Tibial nerve (tissue), 3 donors: ENCODE measurements around the gene MCEMP1.

ENCODE experiments used
- POLR2A ChIP-seq, 2 donors: fragments of 450-650 bp; IDR thresholded peaks; one replicate each; pipeline ENCODE4 v1.6.1; 2017; ENCODE audit warnings: antibody characterized with exemption in 2 of 2, mild to moderate bottlenecking in 2 of 2, moderate library complexity in 2 of 2
- TF ChIP-seq, protein P1 (sequence below), 5 experiments: fragments of 200-600 bp in 3 of 5; fragments of 450-650 bp in 2 of 5; sonication (generic) in 3 of 5; IDR thresholded peaks; one replicate each; pipeline ENCODE4 v1.5.1; 2016 to 2019; ENCODE audit warnings: antibody characterized with exemption in 5 of 5, mild to moderate bottlenecking in 3 of 5, moderate library complexity in 2 of 5

DNA sequence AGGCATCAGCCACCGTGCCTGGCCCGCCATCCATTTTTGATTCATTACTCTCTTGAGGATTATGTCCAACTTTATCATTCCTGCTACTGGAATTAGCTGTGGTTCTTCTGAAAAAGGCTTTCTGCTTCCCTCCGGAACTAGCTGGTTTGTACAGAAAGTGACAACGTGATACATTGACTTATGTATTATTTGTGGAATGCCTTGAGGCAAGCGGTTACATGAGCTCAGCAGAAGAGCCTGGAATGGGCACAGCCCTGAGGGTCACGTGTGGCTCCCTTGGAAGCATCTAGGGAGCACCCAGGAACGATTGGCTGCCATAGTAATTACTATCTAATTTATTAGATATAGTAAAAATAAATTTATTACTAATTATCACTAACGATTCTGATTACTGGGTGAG, 22.5 kb upstream of the MCEMP1 start:
- TF ChIP-seq, protein P1, sequence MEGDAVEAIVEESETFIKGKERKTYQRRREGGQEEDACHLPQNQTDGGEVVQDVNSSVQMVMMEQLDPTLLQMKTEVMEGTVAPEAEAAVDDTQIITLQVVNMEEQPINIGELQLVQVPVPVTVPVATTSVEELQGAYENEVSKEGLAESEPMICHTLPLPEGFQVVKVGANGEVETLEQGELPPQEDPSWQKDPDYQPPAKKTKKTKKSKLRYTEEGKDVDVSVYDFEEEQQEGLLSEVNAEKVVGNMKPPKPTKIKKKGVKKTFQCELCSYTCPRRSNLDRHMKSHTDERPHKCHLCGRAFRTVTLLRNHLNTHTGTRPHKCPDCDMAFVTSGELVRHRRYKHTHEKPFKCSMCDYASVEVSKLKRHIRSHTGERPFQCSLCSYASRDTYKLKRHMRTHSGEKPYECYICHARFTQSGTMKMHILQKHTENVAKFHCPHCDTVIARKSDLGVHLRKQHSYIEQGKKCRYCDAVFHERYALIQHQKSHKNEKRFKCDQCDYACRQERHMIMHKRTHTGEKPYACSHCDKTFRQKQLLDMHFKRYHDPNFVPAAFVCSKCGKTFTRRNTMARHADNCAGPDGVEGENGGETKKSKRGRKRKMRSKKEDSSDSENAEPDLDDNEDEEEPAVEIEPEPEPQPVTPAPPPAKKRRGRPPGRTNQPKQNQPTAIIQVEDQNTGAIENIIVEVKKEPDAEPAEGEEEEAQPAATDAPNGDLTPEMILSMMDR (IDR thresholded peaks at IDR 0.05): no peak
- no peak for TF ChIP-seq POLR2A (IDR thresholded peaks at IDR 0.05)
